Peyer's patch (tissue), 4 donors: ENCODE results near the gene FIZ1.

Experiments
- CTCF ChIP-seq, 6 experiments: fragments of 450-650 bp in 4 of 6; fragments of 200-600 bp in 2 of 6; sonication (generic) in 1 of 6; IDR thresholded peaks; one replicate each; pipeline ENCODE4 v1.5.1; 2017 to 2019; ENCODE audit warnings: antibody characterized with exemption in 6 of 6, mild to moderate bottlenecking in 3 of 6, moderate library complexity in 1 of 6
- POLR2A ChIP-seq, 2 donors: fragments of 450-650 bp; IDR thresholded peaks; one replicate each; pipeline ENCODE4 v1.5.1; 2017; ENCODE audit warnings: antibody characterized with exemption in 2 of 2, mild to moderate bottlenecking in 2 of 2, moderate library complexity in 2 of 2

- TF ChIP-seq CTCF (IDR thresholded peaks at IDR 0.05) (no peak), POLR2A (IDR thresholded peaks at IDR 0.05) (no peak)
These were observed 21.3 kb upstream of the FIZ1 start for GRCh38 chr19:55620410-55621204.
